HG03442 (cell line): ENCODE results near the gene CDH6.

Experiments
- ATAC-seq: cut with Tn5 transposase; IDR thresholded peaks from one replicate; pipeline ENCODE4 v1.9.1; 2021; ENCODE audit warnings: mild to moderate bottlenecking, moderate library complexity; ENCODE audit not compliant: unreplicated experiment

The CDH6 gene

GRCh38 chr5:31193591-31194467, at the start of gene CDH6:
Gene CDH6 (plus strand): TSS chr5:31193686. CDS start chr5:31267474, 73,788 bp downstream.
- no peak for ATAC-seq

GRCh38 chr5:31144364-31144763, 49.1 kb upstream of the CDH6 start:
- ATAC-seq: no peak

GRCh38 chr5:31148959-31149475, 44.5 kb upstream of the CDH6 start:
- no peak for ATAC-seq

DNA sequence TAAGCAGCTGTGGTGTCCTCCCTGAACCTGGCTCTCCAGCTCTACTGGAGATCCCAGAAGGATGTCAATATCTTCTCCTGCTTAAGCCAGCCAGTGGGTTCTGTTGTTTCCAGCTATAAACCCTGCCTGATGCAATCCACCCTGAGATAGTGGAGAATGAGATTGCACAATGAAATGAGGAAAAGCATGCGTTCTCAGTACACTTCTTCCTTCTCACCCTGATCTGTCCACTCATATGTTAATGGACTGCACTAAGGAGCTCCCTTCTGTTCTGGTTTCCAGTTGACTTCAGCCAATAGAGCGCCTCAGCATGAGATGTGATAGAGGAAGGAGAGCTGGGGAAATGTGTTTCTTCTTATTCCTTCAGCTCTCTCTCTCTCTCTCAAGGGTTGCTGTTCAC, 40.0 kb upstream of the CDH6 start:
- no peak for ATAC-seq

- no peak for ATAC-seq
Measured at GRCh38 chr5:31156631-31157160, 36.8 kb upstream of the CDH6 start.

- ATAC-seq: no peak
Measured at GRCh38 chr5:31157720-31158119, 35.8 kb upstream of the CDH6 start.

DNA sequence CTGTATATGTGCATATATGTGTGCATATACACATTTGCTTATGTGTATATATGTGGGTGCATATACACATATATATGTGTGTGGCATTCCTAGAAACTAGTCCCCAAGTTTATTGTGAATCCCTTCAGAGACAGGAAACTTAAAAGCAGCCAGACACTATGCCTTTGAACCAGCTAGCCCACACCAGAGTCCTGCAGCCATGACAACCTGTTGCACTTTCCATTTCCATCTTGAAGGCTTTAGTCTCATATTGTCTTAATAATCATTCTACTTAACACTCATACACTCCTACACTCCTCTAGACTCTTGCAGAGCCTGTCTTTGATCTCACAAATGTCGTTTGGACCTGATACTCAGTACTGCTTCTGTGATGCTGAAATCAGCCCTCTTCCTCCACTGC, 34.8 kb upstream of the CDH6 start:
- no peak for ATAC-seq

GRCh38 chr5:31161781-31162181, 31.7 kb upstream of the CDH6 start:
- no peak for ATAC-seq

DNA sequence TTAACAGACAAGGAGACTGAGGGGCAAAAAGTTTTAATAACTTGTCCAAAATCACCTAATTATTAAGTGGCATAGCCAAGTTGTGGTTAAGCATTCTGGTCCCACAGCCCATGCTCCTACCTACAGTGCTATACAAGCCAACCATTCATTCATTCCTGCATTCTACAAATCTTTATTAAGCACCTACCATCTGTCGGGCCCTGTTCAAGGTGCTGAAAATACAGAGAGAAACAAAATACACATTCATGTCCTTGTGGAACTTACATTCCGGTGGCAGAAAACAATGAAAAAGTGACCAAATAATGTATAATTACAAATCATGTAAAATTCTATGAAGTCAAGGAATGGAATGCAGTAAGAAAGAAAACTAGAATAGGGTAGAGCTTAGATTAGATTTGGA, 27.8 kb upstream of the CDH6 start:
- no peak for ATAC-seq

GRCh38 chr5:31169379-31169778, 24.1 kb upstream of the CDH6 start:
- no peak for ATAC-seq

GRCh38 chr5:31172881-31173280, 20.6 kb upstream of the CDH6 start:
- ATAC-seq: no peak

GRCh38 chr5:31173614-31174013, 19.9 kb upstream of the CDH6 start:
- no peak for ATAC-seq

- ATAC-seq: no peak
Measured at GRCh38 chr5:31181376-31181987, 12.0 kb upstream of the CDH6 start.

GRCh38 chr5:31182136-31182535, 11.3 kb upstream of the CDH6 start:
- no peak for ATAC-seq

GRCh38 chr5:31185951-31186350, 7.5 kb upstream of the CDH6 start:
- no peak for ATAC-seq

- no peak for ATAC-seq
Measured at GRCh38 chr5:31186672-31187267, 6.7 kb upstream of the CDH6 start.

DNA sequence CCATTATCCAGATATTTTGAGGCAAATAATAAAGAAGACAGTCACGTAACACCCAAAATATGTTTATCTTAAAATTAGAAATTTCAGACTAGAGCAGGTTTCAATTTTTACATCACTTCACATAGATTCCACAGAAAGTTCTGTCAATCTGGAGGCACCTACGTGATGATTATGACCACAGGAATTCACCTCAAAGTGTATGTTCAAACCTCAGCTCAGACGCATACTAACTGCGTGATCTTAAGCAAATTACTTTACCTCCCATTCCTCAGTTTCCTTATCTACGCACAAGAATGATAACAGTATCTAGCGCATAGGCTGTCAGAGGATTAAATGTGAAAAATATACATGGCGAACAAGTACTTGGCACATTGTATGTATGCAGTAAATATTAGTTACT, 5.9 kb upstream of the CDH6 start:
- no peak for ATAC-seq

GRCh38 chr5:31192442-31192841, 1.0 kb upstream of the CDH6 start:
- ATAC-seq: no peak

DNA sequence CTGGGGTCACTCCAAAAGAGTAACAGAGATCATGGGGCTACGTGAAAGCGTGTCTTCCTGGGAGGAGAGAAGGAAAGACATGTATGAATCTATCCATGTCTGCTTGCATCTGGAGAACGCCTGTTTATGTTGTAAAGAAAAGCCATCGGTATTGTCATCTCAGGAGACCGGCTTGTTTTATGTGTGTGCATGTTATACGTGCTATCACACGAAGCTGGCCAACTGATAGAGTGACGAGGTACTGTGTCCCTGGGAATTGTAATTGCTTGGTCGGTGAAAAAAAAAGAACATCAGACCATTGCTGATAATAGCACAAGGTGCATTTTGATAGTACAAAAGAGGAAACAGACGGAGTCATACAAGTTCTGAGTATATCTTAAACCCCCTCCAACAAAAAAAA, 370 bp upstream of the CDH6 start:
- no peak for ATAC-seq

GRCh38 chr5:31194468-31194813, 955 bp downstream of the CDH6 start:
- no peak for ATAC-seq

DNA sequence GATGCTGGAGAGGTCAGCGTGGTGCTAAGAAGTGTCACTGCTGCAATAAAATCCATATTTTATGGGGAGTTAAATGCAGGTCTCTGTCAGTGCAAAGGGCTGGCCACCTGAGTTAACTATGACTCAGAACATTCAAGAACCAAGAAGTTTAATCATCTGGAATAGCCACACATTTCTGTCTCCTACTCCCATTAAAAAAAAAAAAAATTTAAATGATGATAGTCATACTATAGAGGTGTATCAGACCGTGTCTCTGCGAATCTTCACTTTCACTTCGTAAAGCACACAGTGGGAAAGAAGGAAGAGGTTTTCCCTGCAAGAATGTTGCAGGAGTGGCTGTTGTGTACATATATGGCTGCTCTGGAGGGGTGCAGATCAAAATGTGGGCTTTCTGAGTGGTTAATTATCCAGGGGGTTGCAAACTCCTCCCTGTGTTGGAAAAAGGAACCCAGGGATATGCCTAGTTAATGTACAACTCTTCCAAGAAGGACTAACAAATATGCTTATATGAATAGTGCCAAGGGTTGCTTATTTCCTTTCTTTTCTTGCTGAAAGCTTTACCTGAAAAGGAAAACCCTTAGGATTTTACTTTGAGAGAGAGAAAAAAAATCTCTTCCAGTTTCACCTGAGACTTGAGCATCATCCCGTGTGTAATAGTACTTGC, 1.5 kb downstream of the CDH6 start:
- no peak for ATAC-seq
